Loucy (cell line): ENCODE results near the gene PCSK9.

Source experiments
- EZH2phosphoT487 ChIP-seq: fragments of 200-600 bp; IDR thresholded peaks from 2 replicates; pipeline ENCODE4 v1.6.1; 2018; ENCODE audit warnings: antibody characterized with exemption, mild to moderate bottlenecking, moderate library complexity, borderline replicate concordance
- TF ChIP-seq, protein P1 (sequence below): fragments of 200-600 bp; sonication (generic); conservative IDR thresholded peaks from 2 replicates; pipeline ENCODE4 v1.5.1; 2014; ENCODE audit warnings: mild to moderate bottlenecking, antibody characterized with exemption, low read length

DNA sequence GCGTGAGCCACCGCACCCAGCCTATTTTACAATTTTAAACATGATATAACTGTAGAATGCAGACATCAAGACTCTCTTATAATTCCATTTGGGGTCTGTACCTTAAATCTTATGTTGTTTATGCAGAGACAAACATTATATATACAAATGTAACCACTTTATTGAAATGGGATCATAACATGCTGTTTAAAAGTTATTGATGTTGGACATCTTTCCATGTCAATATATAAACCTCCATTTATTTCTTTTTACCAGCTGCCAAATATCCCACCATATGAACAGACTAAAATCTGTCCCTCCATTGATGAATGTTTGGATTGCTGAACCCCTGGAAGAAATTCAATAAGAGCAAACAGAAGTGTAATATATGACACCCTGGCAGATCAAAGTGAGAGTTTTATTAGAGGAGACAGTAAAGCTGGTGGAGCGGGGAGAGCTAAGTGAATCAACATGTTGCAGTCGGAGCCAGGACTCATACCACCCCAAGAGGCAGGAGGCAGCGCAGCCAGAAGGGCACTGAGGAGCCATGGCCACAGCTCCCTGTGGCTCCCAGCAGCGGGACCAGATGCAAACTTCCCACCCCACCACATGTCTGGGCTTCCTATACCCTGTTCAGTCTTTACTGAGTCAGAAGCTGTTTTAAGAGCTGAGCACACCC is 4.7 kb upstream of the PCSK9 start:
- TF ChIP-seq, protein P1, sequence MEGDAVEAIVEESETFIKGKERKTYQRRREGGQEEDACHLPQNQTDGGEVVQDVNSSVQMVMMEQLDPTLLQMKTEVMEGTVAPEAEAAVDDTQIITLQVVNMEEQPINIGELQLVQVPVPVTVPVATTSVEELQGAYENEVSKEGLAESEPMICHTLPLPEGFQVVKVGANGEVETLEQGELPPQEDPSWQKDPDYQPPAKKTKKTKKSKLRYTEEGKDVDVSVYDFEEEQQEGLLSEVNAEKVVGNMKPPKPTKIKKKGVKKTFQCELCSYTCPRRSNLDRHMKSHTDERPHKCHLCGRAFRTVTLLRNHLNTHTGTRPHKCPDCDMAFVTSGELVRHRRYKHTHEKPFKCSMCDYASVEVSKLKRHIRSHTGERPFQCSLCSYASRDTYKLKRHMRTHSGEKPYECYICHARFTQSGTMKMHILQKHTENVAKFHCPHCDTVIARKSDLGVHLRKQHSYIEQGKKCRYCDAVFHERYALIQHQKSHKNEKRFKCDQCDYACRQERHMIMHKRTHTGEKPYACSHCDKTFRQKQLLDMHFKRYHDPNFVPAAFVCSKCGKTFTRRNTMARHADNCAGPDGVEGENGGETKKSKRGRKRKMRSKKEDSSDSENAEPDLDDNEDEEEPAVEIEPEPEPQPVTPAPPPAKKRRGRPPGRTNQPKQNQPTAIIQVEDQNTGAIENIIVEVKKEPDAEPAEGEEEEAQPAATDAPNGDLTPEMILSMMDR, result no peak
- no peak for TF ChIP-seq EZH2phosphoT487
